Measurements from ENCODE around the gene KRTAP5-9.

Gene KRTAP5-9

GRCh38 chr11:71502026-71502425, 46.2 kb upstream of the KRTAP5-9 start:
- ATAC-seq, result no peak
- no peak for TF ChIP-seq BACH2 (CRISPR knock-in tag; IDR thresholded peaks at IDR 0.05; ENCODE audit: borderline replicate concordance)
- no peak for TF ChIP-seq ZFP30 (CRISPR knock-in tag; IDR thresholded peaks at IDR 0.05)
- TF ChIP-seq POU6F1 (CRISPR knock-in tag; IDR thresholded peaks at IDR 0.05; ENCODE audit: borderline replicate concordance, low read depth), result no peak
- TF ChIP-seq CSRNP3 (CRISPR knock-in tag; IDR thresholded peaks at IDR 0.05), result no peak
- TF ChIP-seq, protein P1, sequence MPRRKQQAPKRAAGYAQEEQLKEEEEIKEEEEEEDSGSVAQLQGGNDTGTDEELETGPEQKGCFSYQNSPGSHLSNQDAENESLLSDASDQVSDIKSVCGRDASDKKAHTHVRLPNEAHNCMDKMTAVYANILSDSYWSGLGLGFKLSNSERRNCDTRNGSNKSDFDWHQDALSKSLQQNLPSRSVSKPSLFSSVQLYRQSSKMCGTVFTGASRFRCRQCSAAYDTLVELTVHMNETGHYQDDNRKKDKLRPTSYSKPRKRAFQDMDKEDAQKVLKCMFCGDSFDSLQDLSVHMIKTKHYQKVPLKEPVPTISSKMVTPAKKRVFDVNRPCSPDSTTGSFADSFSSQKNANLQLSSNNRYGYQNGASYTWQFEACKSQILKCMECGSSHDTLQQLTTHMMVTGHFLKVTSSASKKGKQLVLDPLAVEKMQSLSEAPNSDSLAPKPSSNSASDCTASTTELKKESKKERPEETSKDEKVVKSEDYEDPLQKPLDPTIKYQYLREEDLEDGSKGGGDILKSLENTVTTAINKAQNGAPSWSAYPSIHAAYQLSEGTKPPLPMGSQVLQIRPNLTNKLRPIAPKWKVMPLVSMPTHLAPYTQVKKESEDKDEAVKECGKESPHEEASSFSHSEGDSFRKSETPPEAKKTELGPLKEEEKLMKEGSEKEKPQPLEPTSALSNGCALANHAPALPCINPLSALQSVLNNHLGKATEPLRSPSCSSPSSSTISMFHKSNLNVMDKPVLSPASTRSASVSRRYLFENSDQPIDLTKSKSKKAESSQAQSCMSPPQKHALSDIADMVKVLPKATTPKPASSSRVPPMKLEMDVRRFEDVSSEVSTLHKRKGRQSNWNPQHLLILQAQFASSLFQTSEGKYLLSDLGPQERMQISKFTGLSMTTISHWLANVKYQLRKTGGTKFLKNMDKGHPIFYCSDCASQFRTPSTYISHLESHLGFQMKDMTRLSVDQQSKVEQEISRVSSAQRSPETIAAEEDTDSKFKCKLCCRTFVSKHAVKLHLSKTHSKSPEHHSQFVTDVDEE (CRISPR knock-in tag; IDR thresholded peaks at IDR 0.05), result no peak
- TF ChIP-seq ESRRG (CRISPR knock-in tag; IDR thresholded peaks at IDR 0.05), result no peak
- no peak for TF ChIP-seq ZC3H10 (CRISPR knock-in tag; IDR thresholded peaks at IDR 0.05)
- no peak for TF ChIP-seq PPARA (CRISPR knock-in tag; IDR thresholded peaks at IDR 0.05; ENCODE audit: borderline replicate concordance)
- no peak for TF ChIP-seq TCF4 (CRISPR knock-in tag; IDR thresholded peaks at IDR 0.05; ENCODE audit: borderline replicate concordance)
- no peak for TF ChIP-seq ARNTL (CRISPR knock-in tag; IDR thresholded peaks at IDR 0.05; ENCODE audit: borderline replicate concordance, low read depth)
- TF ChIP-seq CSDC2 (CRISPR knock-in tag; IDR thresholded peaks at IDR 0.05), result no peak
- TF ChIP-seq TOX (CRISPR knock-in tag; IDR thresholded peaks at IDR 0.05; ENCODE audit: borderline replicate concordance), result no peak
- TF ChIP-seq ZNF8 (CRISPR knock-in tag; IDR thresholded peaks at IDR 0.05), result no peak
- no peak for TF ChIP-seq ISL1 (CRISPR knock-in tag; IDR thresholded peaks at IDR 0.05)
- no peak for TF ChIP-seq GLIS3 (CRISPR knock-in tag; IDR thresholded peaks at IDR 0.05)
- TF ChIP-seq ZNF70 (CRISPR knock-in tag; IDR thresholded peaks at IDR 0.05), result no peak

DNA sequence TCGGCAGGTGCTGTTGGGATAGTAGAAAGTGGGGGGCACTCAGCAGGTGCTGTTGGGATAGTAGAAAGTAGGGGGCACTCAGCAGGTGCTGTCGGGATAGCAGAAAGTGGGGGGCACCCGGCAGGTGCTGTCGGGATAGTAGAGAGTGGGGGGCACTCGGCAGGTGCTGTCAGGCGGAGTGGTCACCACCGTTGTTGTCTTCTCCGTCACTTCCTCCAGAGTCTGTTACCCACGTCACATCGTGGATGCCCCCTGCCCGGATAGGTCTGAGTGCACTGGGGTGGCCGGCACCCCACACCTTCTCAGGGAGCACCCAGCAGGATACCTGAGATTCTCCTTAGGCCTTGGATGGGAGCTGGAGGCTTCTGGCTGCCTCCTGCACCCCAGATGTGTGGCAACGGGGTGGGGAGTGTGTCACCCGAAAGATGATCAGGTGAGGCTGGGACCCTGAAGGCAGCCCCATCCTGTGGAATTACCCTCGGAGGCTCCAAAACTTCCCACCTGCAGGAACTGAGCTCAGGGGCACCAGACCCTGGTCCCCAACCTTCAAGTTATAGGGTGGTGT, 45.3 kb upstream of the KRTAP5-9 start:
- ATAC-seq, result no peak
- TF ChIP-seq, protein P2, sequence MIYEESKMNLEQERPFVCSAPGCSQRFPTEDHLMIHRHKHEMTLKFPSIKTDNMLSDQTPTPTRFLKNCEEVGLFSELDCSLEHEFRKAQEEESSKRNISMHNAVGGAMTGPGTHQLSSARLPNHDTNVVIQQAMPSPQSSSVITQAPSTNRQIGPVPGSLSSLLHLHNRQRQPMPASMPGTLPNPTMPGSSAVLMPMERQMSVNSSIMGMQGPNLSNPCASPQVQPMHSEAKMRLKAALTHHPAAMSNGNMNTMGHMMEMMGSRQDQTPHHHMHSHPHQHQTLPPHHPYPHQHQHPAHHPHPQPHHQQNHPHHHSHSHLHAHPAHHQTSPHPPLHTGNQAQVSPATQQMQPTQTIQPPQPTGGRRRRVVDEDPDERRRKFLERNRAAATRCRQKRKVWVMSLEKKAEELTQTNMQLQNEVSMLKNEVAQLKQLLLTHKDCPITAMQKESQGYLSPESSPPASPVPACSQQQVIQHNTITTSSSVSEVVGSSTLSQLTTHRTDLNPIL (CRISPR knock-in tag; IDR thresholded peaks at IDR 0.05; ENCODE audit: low read depth), result no peak
- TF ChIP-seq SNAI2 (CRISPR knock-in tag; IDR thresholded peaks at IDR 0.05) (no peak), GLIS3 (CRISPR knock-in tag; IDR thresholded peaks at IDR 0.05) (no peak), ZNF8 (CRISPR knock-in tag; IDR thresholded peaks at IDR 0.05) (no peak), POU6F1 (CRISPR knock-in tag; IDR thresholded peaks at IDR 0.05; ENCODE audit: borderline replicate concordance, low read depth) (no peak), ZNF70 (CRISPR knock-in tag; IDR thresholded peaks at IDR 0.05) (no peak), ARNTL (CRISPR knock-in tag; IDR thresholded peaks at IDR 0.05; ENCODE audit: borderline replicate concordance, low read depth) (no peak), CSDC2 (CRISPR knock-in tag; IDR thresholded peaks at IDR 0.05) (no peak)

- TF ChIP-seq, protein P2 (CRISPR knock-in tag; IDR thresholded peaks at IDR 0.05; ENCODE audit: low read depth), result no peak
- TF ChIP-seq BACH2 (CRISPR knock-in tag; IDR thresholded peaks at IDR 0.05; ENCODE audit: borderline replicate concordance) (no peak), ZNF70 (CRISPR knock-in tag; IDR thresholded peaks at IDR 0.05) (no peak), ESRRG (CRISPR knock-in tag; IDR thresholded peaks at IDR 0.05) (no peak), SNAI2 (CRISPR knock-in tag; IDR thresholded peaks at IDR 0.05) (no peak), PPARA (CRISPR knock-in tag; IDR thresholded peaks at IDR 0.05; ENCODE audit: borderline replicate concordance) (no peak), GLIS3 (CRISPR knock-in tag; IDR thresholded peaks at IDR 0.05) (no peak), ZC3H10 (CRISPR knock-in tag; IDR thresholded peaks at IDR 0.05) (no peak), POU6F1 (CRISPR knock-in tag; IDR thresholded peaks at IDR 0.05; ENCODE audit: borderline replicate concordance, low read depth) (no peak), ZNF8 (CRISPR knock-in tag; IDR thresholded peaks at IDR 0.05) (no peak), TCF4 (CRISPR knock-in tag; IDR thresholded peaks at IDR 0.05; ENCODE audit: borderline replicate concordance) (no peak), ZFP3 (CRISPR knock-in tag; IDR thresholded peaks at IDR 0.05) (no peak), ARNTL (CRISPR knock-in tag; IDR thresholded peaks at IDR 0.05; ENCODE audit: borderline replicate concordance, low read depth) (no peak), CSDC2 (CRISPR knock-in tag; IDR thresholded peaks at IDR 0.05) (no peak)
- TF ChIP-seq, protein P3, sequence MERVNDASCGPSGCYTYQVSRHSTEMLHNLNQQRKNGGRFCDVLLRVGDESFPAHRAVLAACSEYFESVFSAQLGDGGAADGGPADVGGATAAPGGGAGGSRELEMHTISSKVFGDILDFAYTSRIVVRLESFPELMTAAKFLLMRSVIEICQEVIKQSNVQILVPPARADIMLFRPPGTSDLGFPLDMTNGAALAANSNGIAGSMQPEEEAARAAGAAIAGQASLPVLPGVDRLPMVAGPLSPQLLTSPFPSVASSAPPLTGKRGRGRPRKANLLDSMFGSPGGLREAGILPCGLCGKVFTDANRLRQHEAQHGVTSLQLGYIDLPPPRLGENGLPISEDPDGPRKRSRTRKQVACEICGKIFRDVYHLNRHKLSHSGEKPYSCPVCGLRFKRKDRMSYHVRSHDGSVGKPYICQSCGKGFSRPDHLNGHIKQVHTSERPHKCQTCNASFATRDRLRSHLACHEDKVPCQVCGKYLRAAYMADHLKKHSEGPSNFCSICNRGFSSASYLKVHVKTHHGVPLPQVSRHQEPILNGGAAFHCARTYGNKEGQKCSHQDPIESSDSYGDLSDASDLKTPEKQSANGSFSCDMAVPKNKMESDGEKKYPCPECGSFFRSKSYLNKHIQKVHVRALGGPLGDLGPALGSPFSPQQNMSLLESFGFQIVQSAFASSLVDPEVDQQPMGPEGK (CRISPR knock-in tag; IDR thresholded peaks at IDR 0.05; ENCODE audit: borderline replicate concordance), result no peak
- no peak for ATAC-seq
Observed at GRCh38 chr11:71504531-71504930, 43.7 kb upstream of the KRTAP5-9 start.
